Glutamatergic neuron (in vitro differentiated cells): Measurements from ENCODE around the gene PTPRM. TPM values are rescaled to one million over a fixed set of nuclear protein-coding genes. Genes with fewer than 3 reads are reported as not detected.

Experiments used
- DNase-seq: peaks from one replicate; pipeline ENCODE4 v3.0.0; 2022
- H3K27ac Mint-ChIP-seq: one replicate; pipeline ENCODE4 v1.8.0; 2020; ENCODE audit warnings: mild to moderate bottlenecking, mixed read lengths, inconsistent platforms; ENCODE audit not compliant: unreplicated experiment
- H3K27me3 Mint-ChIP-seq: one replicate; pipeline ENCODE4 v1.8.0; 2020; ENCODE audit warnings: mild to moderate bottlenecking, moderate library complexity, mixed read lengths, inconsistent platforms; ENCODE audit not compliant: unreplicated experiment
- H3K36me3 Mint-ChIP-seq: one replicate; pipeline ENCODE4 v1.8.0; 2020; ENCODE audit warnings: mild to moderate bottlenecking, mixed read lengths, inconsistent platforms; ENCODE audit not compliant: unreplicated experiment
- H3K4me1 Mint-ChIP-seq: one replicate; pipeline ENCODE4 v1.8.0; 2020; ENCODE audit warnings: mild to moderate bottlenecking, low read depth, mixed read lengths, inconsistent platforms; ENCODE audit not compliant: unreplicated experiment
- H3K4me3 Mint-ChIP-seq: one replicate; pipeline ENCODE4 v1.8.0; 2020; ENCODE audit warnings: mild to moderate bottlenecking, mixed read lengths, inconsistent platforms; ENCODE audit not compliant: unreplicated experiment
- H3K9me3 Mint-ChIP-seq: one replicate; pipeline ENCODE4 v1.8.0; 2020; ENCODE audit warnings: mild to moderate bottlenecking, moderate library complexity, mixed read lengths, inconsistent platforms; ENCODE audit not compliant: unreplicated experiment
- total RNA-seq: library from RNA; stranded (reverse); fragmentation: NEBNext Ultra II Directional; extraction: Animal tissue kit (Norgen Biotek cat#: 25700); gene quantifications from one replicate; pipeline ENCODE4 v1.2.1, GENCODE V29; 2021; ENCODE audit not compliant: unreplicated experiment
- TF ChIP-seq, protein P1 (sequence below): fragments of 200-600 bp; sonication (generic); IDR thresholded peaks from one replicate; pipeline ENCODE4 v1.5.0; 2021; ENCODE audit not compliant: partially characterized antibody, unreplicated experiment

PTPRM gene
- total RNA-seq, 1 donor from 2014 or later = 23.9 TPM

DNA sequence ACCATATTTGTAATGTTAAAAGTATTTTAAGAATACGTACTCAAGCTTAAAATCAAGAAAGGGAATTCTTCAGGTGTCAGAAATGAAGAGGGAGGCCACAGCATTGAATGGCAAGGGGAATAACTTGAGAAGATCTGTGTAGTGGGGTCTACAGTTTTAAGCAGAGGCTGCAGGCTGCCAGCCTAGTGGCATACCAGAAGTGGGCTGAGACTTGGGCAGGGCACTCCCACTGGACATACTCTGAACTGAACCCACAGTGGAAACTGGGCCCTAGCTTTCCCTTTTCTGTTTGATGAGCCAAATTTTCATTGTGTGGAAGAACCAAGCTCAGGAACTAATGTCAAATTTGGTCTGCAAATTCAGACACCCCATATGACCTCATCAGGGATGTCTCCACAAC is 238.8 kb downstream of the PTPRM start:
- H3K27me3 Mint-ChIP-seq = no peaks in the 10 kb centered on the region
- H3K36me3 Mint-ChIP-seq = no peaks in the 10 kb centered on the region
- no peak overlapping the region for H3K4me3 Mint-ChIP-seq
- TF ChIP-seq, protein P1, sequence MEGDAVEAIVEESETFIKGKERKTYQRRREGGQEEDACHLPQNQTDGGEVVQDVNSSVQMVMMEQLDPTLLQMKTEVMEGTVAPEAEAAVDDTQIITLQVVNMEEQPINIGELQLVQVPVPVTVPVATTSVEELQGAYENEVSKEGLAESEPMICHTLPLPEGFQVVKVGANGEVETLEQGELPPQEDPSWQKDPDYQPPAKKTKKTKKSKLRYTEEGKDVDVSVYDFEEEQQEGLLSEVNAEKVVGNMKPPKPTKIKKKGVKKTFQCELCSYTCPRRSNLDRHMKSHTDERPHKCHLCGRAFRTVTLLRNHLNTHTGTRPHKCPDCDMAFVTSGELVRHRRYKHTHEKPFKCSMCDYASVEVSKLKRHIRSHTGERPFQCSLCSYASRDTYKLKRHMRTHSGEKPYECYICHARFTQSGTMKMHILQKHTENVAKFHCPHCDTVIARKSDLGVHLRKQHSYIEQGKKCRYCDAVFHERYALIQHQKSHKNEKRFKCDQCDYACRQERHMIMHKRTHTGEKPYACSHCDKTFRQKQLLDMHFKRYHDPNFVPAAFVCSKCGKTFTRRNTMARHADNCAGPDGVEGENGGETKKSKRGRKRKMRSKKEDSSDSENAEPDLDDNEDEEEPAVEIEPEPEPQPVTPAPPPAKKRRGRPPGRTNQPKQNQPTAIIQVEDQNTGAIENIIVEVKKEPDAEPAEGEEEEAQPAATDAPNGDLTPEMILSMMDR = no peak
- H3K9me3 Mint-ChIP-seq = no peaks in the 10 kb centered on the region
- no peak for DNase-seq
- H3K27ac Mint-ChIP-seq = no peak overlapping the region
- H3K4me1 Mint-ChIP-seq = peaks cover 3% of the 10 kb centered on the region

DNA sequence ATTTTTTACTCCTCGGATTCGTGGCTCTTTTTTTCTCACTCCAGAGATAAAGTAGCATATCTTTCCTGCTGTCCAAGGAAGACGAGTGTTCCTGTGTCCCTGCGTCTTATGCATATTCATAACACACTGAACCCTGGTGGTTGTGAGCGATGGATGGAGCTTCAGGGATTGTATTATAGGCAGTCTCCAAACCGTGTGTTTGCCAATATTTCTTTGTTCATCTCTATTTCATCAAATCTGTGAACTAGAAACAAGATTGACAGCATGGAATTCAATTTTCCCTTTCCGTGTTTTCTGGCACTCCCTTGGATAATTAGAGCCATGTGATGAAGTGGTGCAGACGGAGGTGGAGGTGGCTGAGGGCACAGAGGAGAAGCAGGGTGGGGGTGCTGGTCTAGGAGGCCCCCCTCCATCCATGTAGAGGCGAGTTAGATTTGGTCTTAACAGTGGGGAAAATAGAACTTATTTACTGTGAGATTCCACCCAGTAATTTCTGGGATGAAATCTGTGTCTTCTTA is 240.9 kb downstream of the PTPRM start:
- Mint-ChIP-seq H3K9me3 (no peaks in the 10 kb centered on the region), H3K27ac (no peak overlapping the region), H3K27me3 (no peaks in the 10 kb centered on the region), H3K4me3 (no peak overlapping the region), H3K36me3 (peaks cover 3% of the 10 kb centered on the region), H3K4me1 (peaks cover 3% of the 10 kb centered on the region)
- no peak for DNase-seq
- TF ChIP-seq, protein P1 = no peak

DNA sequence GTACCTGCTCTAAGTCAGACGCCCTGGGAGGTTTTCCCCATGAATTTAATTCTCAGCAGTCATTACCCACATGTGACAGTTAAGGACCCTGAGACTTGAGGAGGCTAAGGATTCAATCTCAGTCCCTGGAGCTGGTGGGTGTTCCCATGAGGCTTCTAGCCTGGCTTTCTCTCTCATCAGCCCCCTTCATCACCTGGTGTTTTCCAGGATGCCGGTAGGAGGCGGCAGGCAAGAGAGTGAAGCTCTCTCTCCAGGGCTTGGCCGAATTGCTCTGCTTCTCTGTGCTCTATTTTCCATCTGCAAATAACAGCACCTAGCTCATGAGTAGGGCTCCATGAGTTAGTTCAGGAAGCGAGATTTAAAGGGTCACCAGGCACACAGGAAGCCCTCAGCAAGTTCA is 241.9 kb downstream of the PTPRM start:
- no peak for DNase-seq
- no peaks in the 10 kb centered on the region for H3K27me3 Mint-ChIP-seq
- no peak overlapping the region for H3K4me3 Mint-ChIP-seq

DNA sequence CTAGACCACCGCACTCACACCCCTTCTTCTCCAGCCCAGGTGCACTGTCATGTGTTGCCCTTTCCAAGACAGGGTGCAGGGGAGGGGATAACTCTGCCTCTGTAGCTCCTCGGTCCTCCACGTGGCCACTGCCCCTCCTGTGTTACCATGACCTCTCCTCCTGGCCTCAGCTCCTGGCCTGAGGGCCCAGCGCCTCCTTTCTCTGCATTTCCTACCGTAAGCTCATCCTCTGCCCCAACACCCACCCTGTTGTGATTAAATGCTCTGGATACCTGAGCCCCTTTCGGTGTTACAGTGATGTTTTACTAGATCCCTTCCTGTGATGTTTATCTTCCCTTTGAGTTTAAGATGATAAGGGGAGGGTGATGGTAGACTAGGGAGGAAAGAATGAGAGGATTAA is 242.3 kb downstream of the PTPRM start:
- H3K4me3 Mint-ChIP-seq = no peak overlapping the region
- peaks cover 14% of the 10 kb centered on the region for H3K36me3 Mint-ChIP-seq
- no peaks in the 10 kb centered on the region for H3K27me3 Mint-ChIP-seq
- H3K9me3 Mint-ChIP-seq = no peaks in the 10 kb centered on the region
- peaks cover 3% of the 10 kb centered on the region for H3K4me1 Mint-ChIP-seq
- no peak for DNase-seq
- TF ChIP-seq, protein P1 = no peak
- H3K27ac Mint-ChIP-seq = no peak overlapping the region

More for the DNA sequence above, 241.9 kb downstream of the PTPRM start:
- TF ChIP-seq, protein P1 = no peak
- Mint-ChIP-seq H3K9me3 (no peaks in the 10 kb centered on the region), H3K27ac (no peak overlapping the region), H3K4me1 (peaks cover 3% of the 10 kb centered on the region), H3K36me3 (peaks cover 9% of the 10 kb centered on the region)

DNA sequence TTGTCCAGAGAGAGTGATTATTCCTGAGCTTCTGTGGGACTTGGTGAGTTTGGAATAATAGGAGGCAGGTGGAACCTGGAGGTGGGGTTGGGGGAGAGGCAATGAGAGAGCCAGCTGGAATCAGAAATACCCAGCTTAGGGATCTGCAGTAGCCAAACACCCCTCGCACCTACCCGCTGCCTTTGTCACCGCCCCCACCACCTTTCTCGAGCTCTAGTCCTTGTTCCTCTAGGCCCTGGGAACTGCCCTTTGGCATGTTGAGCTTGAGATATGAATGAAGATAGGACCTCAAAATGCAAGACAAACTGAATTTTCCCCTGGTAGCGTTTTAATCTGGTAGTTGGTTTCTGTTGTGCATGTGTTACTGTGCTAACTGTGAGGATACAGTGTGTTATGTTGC is 242.9 kb downstream of the PTPRM start:
- Mint-ChIP-seq H3K36me3 (peaks cover 19% of the 10 kb centered on the region), H3K27ac (no peak overlapping the region), H3K9me3 (no peaks in the 10 kb centered on the region), H3K27me3 (no peaks in the 10 kb centered on the region), H3K4me1 (peaks cover 3% of the 10 kb centered on the region), H3K4me3 (no peak overlapping the region)
- DNase-seq = no peak
- TF ChIP-seq, protein P1 = no peak
